ENCODE results near the gene ALG1L2.
"Not testable (repeated sequence)": the region's sequence is repeated elsewhere in the genome, so short reads cannot be mapped to it uniquely, and the experiment has no call there.

Gene ALG1L2

DNA sequence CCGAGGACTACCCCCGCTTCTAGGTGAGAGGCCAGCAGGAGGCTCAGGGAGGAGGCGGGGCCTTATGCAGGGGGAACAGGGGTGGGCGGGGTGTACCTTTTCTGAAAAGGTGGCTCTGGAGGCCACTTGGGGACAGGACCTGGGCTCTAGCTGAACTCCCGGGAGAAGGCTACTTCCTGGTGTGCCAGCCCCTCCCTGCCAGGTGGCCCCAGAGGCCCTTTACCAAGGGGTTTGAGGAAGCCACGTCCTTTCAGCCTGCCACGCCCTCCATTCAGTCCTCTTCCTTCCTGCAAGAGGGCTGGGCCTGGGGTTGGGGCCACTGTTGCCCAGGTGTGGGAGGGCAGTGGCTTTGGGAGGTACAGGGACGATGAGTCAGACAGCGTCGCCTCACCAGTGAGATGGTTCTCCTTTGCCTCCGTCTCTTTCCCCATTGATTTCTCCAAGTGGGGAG, 12.9 kb downstream of the ALG1L2 start:
- DNase-seq, result not testable (repeated sequence)

DNA sequence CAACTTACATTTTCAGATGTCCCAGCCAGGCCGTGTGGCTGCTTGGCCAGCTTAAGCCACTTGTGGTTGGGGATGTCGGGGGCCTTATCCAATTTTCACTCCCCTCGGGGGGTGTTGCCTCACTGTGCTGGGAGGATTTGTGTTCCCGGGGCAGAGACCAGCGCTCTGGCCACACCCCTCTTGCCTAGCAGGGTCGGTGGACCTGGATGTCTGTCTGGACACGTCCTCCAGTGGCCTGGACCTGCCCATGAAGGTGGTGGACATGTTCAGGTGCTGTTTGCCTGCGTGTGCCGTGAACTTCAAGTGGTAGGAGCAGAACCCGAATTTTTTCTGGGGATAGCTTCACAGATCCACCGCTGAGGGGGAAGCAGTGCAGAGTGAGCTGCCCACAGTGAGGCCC, 14.2 kb downstream of the ALG1L2 start:
- DNase-seq, result not testable (repeated sequence)

DNA sequence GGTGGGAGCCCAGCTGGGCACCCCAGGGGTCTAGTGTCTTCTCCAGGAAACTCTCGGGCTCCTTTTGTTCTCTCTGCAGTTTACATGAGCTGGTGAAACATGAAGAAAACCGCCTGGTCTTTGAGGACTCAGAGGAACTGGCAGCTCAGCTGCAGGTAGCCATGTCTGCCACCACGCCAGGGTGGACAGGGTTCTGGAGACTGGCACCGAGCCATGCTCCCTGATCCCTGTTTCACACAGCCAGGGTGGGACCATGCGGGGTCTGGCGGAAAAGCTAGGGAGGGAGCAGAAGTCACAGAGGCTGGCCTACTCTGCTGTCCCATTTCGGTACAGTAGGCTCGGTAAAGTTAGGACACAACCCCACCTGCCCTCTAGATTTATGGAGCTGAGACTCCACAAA, 15.5 kb downstream of the ALG1L2 start:
- DNase-seq, result not testable (repeated sequence)

DNA sequence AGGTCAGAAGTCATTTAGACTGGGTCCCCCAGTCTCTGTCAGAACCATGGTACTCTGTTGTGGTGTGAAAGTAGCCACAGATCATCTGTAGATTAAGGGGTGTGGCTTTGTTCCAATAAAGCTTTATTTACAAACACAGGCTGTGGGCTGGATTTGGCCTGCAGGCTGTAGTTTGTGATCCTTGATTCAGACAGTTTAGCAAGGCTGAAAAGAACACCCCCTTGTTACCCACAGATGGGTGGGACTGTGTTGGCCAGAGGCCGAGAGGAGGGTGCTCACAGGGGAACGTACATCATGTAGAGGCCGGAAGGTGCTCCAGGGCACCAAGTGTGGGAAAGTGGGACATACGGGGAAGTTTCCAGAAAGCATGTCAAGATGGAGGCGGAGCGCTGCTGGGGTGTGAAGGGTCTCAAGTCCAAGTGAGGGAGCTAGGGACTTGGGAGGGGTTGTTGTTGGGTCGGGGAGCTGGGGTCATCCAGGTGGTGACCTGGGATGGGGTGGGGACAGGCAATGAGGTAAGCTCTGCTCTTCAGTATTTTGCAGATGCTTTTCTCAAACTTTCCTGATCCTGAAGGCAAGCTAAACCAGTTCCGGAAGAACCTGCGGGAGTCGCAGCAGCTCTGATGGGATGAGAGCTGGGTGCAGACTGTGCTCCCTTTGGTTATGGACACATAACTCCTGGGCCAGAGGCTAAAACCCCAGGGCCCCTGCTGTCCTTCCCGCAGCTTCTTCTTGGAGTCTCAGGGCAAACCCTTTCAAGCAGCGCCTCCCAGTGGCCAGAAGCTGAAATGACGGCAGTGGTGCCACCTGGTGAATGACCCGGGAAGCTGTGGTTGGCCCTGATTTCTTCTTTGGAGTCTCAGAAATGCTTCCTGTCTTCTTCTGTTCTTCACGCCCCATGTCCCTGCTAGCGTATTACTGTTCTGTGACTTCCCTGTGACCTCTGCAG, 16.3 kb downstream of the ALG1L2 start:
- not testable (repeated sequence) for DNase-seq

DNA sequence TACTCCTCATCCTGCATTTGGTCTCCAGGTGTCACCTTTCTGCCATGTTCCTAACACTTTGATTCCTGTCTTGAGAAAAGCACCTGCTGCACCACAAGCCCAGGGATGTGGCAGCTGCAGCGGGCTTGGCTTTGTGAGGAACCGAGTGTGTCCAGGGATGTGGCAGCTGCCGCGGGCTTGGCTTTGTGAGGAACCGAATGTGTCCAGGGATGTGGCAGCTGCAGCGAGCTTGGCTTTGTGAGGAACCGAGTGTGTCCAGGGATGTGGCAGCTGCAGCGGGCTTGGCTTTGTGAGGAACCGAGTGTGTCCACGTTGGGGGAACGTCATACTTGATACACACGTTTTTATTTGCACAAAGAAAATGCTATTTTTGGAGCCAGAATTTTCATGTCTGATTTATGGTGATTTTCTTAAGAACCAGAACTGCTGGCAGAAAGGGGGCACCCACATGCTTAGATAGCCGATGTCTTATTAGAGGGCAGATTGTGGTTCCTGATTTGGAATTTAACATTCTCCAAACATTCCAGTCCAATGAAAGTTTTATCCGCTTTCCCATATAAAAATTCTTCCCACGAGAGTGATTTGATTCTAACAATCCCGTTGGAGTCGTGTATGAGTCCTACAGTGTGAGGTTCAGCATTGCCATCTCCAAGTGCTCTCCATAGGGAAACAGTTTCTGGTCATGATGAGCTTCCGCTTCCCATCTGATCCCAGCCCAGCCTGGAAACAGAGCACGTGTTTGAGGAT, 17.2 kb downstream of the ALG1L2 start:
- not testable (repeated sequence) for DNase-seq

DNA sequence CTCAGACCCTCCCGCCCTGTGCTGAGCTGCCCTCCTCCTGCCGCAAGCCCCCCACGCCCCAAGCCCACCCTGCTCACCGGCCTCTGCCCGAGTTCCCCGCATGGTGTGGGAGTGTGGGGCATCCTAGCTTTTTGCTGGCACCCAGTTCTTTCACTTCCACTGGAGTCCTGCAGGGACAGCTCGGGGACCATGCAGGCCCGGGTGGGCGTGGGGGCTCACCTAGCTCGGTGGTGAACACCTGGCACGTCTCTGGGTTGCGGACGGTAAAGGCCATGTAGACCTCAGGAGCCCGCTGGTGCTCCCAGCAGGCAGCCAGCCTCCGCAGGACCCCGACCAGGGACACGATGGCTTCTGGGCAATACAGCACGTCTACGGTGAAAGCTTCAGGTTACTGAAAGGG, 20.9 kb downstream of the ALG1L2 start:
- DNase-seq, result not testable (repeated sequence)

DNA sequence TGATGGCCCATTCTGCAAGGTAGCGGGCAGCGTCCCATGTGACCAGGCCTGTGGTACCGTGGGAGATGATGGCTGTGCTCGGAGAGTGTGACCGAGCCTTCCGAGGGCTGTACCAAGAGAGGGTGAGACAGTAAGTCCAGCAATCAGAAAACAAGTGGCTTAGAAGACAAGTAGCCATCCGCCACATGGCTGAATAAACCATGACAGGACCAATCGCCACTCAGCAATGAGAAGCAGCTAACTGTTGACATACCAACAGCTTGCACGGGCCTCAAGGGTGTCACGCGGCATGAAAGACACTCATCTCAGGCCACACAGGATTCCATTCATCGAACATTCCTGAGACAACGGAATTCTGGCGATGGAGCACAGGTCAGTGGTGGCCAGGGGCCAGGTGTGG, 22.6 kb downstream of the ALG1L2 start:
- not testable (repeated sequence) for DNase-seq

DNA sequence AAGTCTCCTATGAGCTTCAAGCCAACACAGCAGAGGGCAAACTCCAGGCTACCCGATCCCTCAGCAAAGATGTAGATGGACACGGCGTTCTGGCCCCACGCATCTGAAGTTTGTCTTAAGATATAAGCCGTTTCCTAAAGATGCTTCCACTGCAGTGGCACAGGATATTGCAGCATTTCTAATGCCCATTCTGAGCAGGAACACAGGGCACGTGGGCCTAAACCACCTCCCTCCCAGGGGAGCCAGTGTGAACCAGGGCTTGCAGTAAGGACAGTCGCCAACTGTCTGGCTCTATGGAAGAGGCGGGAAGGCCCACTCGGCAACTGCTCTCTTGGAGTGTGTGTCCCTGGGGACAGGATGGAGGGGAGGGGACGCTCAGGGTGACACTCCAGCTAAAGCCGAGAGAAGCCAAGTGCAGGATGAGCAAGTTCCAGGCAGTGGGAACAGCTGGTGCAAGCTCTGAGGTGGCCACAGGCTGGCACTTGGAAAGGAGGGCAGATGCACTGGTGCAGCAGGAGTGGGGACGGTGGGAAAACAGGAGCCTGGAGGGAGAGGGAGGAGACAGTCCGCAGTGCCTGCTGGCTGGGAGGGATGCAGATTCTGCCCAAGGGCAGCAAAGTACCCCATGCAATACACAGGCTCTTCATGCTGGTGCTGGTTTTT, 25.8 kb downstream of the ALG1L2 start:
- not testable (repeated sequence) for DNase-seq

DNA sequence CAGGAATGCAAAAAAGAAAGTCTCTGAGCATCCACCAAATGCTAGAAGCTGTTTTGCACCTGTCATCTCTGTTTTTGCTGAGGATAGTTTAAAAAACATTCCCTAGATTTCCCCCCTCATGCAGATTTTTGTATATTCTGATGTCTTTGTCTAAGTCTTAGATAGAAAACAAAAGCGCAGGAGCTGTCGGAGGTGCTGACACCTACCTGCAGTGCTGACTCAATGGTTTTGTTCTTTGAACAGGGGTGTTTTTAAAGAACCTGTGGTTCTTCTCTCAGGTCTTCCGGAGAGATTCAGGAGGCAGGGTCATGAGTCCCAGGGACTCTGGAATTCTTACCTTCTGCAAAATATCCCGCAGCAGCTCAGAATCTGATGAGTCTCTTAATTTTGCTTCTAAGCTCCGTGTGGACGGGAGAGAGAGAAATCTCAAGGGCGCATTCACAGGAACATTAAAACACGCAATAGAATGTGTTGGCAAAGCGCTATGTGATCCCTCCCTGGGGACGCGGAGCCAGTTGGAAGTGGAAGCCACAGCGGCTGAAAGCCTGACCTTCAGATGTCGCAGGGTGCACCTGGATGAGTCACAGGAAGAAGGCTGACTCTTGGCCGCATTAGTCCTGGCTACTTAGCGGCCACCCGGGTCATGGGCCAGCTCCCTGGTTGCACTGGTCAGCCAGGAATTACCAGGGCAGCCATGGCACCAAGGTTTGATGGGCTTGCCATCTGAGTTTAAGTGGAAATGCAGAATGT, 27.4 kb downstream of the ALG1L2 start:
- not testable (repeated sequence) for DNase-seq

DNA sequence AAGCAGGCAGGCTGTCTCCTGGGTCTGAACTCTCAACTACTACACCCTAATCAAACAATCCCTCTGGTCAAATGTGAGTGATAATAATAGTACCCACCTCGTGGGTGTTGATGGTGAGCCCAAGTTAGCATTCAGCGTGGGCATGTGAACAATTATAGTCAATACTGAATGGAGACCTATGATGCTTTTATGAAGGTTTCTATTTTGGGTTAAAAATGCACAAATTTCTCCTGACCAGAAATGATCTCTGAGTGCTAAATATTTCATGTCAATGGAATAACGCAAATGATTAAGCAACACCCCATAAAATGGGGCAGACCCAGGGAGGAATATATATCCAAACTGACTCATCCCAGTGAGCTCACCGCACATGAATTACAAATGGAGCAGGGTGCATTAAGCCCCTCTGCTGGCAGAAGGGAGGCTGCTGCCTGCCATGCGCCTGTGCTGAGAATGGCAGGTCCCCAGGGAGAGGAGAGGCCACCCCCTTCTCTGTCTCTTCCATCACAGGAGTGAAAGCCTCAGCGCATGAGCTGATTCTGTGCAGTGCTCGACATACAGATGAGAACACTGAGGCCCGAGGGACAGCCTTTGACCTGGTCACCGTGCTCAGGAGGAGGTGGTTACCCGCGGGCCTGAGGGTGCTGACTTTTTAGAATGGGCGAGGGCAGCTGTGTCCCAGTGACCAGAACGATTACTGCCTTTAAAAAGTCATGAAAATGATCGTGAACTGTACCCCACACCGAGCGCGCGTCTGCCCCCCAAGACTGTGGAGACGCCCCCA, 28.9 kb downstream of the ALG1L2 start:
- peak; percentile 35 for DNase-seq

DNA sequence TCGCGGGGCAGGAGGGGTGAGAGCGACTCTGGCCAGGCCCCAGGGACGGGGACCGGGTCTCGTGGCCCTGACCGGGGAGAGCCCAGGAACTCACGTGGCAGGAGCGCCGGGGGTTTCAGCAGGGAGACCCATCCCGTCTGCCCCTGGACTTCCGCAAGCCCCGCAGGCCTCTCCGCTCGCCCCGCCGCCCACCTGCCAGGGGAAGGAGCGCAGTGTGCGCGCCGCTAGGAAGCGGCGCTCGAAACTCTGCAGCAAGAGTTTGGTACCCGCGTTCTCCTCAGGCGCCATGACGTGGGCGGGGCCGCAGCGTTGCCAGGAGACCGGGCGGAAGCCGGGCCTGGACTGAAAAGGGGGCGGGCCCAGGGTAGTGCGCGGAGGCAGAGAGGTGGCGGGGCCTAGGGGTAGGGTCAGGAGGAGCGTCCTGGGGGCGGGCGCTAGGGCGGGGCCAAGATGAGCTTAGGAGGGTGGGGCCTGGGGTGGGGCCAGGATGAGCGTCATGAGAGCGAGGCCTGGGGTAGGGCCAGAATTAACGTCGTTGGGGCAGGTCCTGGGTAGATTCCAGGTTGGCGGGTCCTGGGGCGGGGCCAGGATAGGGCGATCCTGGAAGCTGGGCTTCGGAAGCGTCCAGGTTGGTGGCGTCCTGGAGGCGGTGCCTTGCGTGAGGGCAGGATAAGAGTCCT, 29.7 kb downstream of the ALG1L2 start:
- DNase-seq, result peak; percentile 91

DNA sequence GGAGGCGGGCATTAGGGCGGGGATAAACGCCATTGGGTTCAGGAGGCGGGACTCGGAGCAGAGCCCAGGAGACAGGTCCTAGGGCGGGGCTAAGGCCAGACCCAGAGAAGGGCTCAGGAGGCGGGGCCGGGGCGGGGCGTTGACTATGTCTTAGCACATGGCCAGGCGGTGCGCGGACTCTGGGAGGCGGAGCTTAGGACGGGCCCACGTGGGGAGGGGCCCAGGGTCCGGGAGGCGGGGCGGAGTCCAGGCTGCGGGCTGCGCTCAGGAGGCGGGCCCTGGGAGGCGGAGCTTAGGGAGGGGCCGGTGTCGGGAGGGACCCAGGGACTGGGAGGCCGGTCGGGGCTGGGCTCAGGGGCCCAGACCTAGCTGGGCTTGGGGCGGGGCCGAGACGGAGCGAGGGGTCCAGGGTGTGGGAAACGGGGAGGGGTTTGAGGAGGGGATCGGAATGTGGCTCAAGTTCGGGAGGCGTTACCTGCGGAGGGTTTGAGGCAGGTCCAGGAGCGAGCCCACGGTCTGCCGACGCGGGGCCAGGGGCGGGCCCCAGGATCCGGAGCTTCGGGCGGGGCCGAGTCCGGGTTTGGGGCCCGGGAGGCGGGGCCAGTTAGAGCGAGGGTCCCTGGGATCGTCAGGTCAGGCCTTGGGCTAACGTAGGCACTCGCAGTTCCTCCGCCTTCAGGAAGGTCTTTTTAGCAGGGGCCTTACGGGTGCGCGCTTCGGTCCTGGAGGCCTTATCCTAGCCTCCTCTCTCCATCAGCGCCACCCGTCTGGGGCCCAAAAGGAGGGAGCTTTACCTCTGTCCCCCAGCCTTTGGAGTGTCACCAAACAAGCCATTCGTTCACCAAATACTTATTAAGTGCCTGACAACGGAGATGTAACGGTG, 30.5 kb downstream of the ALG1L2 start:
- DNase-seq, result peak; percentile 77

DNA sequence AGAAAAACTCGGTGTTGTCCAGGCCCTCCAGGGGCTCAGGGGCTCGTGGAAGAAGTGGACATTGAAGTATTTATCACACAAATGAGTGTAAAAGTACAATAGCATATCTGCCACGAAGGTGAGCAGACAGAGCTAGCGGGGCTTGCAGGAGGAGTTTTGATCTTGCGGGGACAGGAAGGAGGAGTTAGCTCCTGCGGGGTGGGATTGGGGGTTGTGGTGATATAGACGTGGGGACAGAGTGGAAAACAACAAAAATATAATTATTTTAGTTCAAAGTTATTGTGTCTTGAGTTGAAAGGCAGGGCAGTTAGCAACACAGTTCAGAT, 31.1 kb downstream of the ALG1L2 start:
- DNase-seq, result not testable (repeated sequence)

DNA sequence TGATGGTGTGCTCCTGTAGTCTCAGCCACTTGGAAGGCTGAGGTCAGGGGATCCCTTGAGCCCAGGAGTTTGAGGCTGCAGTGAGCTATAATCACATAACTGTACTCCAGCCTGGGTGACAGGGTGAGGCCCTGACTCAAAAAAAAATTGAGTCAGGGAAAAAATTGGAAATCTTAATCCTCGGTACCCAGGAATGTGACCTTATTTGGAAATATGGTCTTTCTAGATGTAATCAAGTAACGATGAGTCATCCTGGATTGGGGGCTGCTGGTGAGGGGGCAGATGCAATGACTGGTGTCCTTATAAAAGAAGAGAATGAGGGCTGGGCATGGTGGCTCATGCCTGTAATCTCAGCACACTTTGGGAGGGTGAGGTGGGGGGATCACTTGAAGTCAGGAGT, 33.8 kb downstream of the ALG1L2 start:
- DNase-seq, result not testable (repeated sequence)

DNA sequence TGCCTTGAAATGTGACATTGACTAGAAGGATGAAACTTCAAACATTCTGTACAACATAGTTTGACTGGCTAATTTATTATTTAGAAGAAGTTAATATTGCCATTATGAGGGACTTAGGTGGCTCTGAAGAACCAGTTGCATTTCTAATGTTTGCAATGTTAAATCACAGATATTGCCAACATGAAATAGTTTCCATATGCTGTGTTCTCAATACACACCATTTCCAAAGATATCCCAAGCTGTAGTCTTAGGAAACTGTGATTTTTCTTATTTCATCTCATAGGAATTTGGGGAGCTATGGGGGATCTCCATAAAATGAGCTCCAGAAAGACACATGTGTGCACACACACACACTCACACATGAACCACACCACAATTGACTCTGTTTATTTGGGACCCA, 36.3 kb downstream of the ALG1L2 start:
- no peak for DNase-seq

DNA sequence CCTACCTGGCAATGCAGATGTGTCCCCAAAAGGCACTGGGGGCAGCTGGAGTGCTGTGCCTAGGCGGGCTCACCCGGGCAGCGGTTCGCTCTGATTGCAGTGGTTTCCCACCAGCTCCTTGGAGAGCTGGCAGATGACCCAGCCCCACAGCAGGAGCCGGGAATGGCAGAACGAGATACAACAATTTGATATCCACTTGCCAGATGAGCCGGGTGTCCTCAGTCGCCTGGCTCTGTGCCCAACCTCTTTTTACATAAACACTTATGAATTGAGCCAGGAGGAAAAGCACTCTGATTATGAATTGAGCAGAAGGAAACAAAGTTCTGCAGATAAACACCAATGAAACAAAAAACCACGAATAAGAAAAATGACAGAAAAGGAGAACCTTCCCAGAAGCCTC, 38.2 kb downstream of the ALG1L2 start:
- not testable (repeated sequence) for DNase-seq

DNA sequence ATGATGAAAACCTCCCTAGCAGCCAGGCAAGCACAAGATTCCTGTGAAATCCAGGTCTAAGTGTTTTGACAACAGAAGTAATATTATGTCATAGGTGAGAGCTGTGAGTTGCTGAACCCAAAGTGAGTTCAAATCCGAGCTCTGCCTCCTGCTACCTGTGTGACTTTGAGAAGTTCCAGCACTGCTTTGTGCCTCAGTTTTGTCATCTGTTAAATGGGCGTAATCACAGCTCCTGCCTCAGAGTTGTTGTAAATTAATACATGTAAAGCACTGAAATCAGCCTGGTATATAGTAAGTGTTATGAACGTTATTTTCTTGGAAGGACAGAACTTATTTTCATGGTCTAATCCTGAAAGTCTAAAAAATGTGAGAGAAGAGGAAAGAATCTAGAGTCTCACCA, 38.7 kb downstream of the ALG1L2 start:
- DNase-seq, result not testable (repeated sequence)

DNA sequence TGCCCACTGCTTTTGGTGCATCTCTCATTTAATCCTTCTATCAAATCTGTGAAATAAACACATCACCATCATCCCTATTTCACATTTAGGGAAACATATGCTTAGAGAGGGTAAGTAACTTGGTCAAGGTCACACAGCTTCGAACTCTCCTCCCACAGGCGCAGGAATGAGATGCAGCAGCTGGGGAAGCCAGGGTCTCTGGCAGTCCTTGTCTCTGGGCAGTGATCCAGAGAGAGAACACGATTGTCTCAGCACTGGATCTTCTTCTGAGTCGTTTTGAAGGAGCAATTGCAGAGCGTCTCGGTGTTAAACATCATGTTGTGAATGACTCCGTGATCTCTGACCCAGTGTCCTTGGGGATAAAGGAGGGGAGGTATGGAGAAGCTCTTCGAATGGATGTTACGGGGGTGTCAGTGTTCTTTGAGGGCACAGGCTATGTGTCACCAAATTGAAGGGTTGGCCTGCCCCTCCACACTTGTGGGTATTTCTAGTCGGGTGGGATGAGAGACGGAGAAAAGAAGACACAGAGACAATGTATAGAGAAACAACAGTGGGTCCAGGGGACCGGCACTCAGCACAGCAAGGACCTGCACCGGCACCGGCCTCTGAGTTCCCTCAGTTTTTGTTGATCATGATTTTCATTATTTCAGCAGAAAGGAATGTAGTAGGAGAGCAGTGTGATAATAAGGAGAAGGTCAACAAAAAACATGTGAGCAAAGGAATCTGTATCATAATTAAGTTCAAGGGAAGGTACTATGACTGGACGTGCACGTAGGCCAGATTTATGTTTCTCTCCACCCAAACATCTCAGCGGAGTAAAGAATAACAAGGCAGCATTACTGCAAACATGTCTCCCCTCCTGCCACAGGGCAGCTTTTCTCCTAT, 41.5 kb downstream of the ALG1L2 start:
- DNase-seq, result not testable (repeated sequence)

DNA sequence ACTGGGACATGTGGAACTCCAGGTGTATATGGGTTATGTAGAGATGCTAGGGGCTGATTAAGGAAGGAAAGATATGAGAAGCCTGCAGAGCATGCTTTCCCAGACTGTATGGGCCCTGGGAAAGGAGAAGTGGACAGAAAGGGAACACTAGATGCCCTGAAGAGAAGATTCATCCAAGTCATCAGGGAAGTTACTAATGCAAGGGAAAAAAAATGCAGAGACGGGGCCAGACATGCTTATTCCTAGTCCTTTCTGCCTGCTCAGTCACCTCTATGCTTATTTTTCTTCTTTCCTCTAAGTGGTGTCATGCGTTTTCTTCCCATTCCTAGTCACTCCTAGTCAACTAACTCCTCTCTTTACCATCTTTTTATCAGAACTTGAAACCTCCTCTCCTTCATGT, 43.8 kb downstream of the ALG1L2 start:
- not testable (repeated sequence) for DNase-seq
